Common myeloid progenitor, CD34-positive (primary cell): ENCODE data around the gene CBX2.

Experiments
- CTCF ChIA-PET: fragments of 350-600 bp; sonication (Branson Sonifier 250); formaldehyde crosslinking; loops from one replicate; lab custom pipeline; 2021; ENCODE audit warnings: antibody characterized with exemption; lab: Charles Lee
- POLR2A ChIA-PET: fragments of 350-600 bp; sonication (Branson Sonifier 250); formaldehyde crosslinking; loops from one replicate; lab custom pipeline; 2021; ENCODE audit warnings: antibody characterized with exemption; lab: Charles Lee
- DNase-seq, 3 donors: peaks; one replicate each; pipeline versions ENCODE4 v3.0.0 to v3.0.0-alpha.2; 2013
- H3K27ac ChIP-seq, 2 experiments: 1 replicate in 1 of 2; 2 replicates in 1 of 2; pipeline ENCODE4 v1.7.0; 2013; ENCODE audit warnings: inconsistent platforms in 2 of 2, low read length in 2 of 2, mild to moderate bottlenecking in 2 of 2, low read depth in 1 of 2, moderate library complexity in 1 of 2; ENCODE audit not compliant: severe bottlenecking in 2 of 2, insufficient read depth in 1 of 2, poor library complexity in 1 of 2
- H3K27me3 ChIP-seq, 5 experiments: replicated peaks in 2 of 5; 1 replicate in 3 of 5; 2 replicates in 2 of 5; pipeline versions ENCODE4 v1.6.1 to v1.7.0; 2013; ENCODE audit warnings: low read length in 4 of 5, mild to moderate bottlenecking in 2 of 5, moderate library complexity in 2 of 5, inconsistent platforms in 1 of 5; ENCODE audit not compliant: insufficient read depth in 5 of 5, control insufficient read depth in 4 of 5
- H3K36me3 ChIP-seq, 4 experiments: 1 replicate in 2 of 4; 2 replicates in 2 of 4; pipeline versions ENCODE4 v1.6.1 to v1.7.0; 2013; ENCODE audit warnings: low read length in 3 of 4, control low read depth in 1 of 4, mild to moderate bottlenecking in 1 of 4; ENCODE audit not compliant: control insufficient read depth in 4 of 4, insufficient read depth in 4 of 4
- H3K4me1 ChIP-seq, 4 experiments: 1 replicate in 3 of 4; 2 replicates in 1 of 4; pipeline versions ENCODE4 v1.6.1 to v1.7.1; 2013; ENCODE audit warnings: low read length in 3 of 4, mild to moderate bottlenecking in 3 of 4, control low read depth in 1 of 4, inconsistent platforms in 1 of 4, moderate library complexity in 1 of 4; ENCODE audit not compliant: control insufficient read depth in 4 of 4, insufficient read depth in 4 of 4; ENCODE audit errors: control extremely low read depth in 1 of 4
- H3K4me3 ChIP-seq, 7 experiments: 1 replicate in 4 of 7; 2 replicates in 3 of 7; pipeline versions ENCODE4 v1.5.1 to v1.7.0; 2013; ENCODE audit warnings: mild to moderate bottlenecking in 7 of 7, low read length in 6 of 7, moderate library complexity in 6 of 7, inconsistent platforms in 2 of 7, low read depth in 2 of 7, control low read depth in 1 of 7; ENCODE audit not compliant: insufficient read depth in 4 of 7, control insufficient read depth in 1 of 7; ENCODE audit errors: extremely low read depth in 1 of 7
- H3K9me3 ChIP-seq, 5 experiments: 1 replicate in 4 of 5; 2 replicates in 1 of 5; pipeline versions ENCODE4 v1.6.1 to v1.7.1; 2013; ENCODE audit warnings: low read length in 4 of 5, mild to moderate bottlenecking in 2 of 5, inconsistent platforms in 1 of 5, low read depth in 1 of 5, moderate library complexity in 1 of 5; ENCODE audit not compliant: control insufficient read depth in 4 of 5, insufficient read depth in 2 of 5; ENCODE audit errors: control extremely low read depth in 1 of 5
- WGBS: methylation state at CpG from one replicate; pipeline ENCODE4 v1.1.5; 2013; ENCODE audit not compliant: insufficient coverage; 5-methylcytosine and 5-hydroxymethylcytosine counted together

Gene CBX2

DNA sequence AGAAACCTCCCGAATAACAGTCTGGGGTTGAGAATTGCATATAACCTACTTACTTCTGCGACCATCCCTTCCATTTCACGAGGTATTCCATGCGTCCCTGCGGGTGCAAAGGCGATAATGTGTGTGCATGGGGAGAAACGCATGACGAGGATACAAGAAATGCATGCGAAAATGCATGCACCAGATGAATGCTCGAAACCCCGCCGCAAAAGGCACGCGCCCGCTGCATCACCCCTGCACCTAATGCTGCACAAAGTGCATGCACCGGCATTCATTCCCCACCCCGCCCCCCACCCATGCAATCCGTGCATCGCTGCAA, 18.5 kb downstream of the CBX2 start:
- 0% methylated on average over 13 of the region's 19 CpGs for WGBS
- Histone ChIP-seq H3K36me3 (peaks cover 0 to 16% (median 12%) of the 10 kb centered on the region in 4 experiments), H3K27ac (peak overlapping the region; percentile 54 to 82), H3K27me3 (peaks cover 0 to 64% (median 38%) of the 10 kb centered on the region in 5 experiments), H3K9me3 (no peaks in the 10 kb centered on the region), H3K4me1 (peaks cover 0 to 59% (median 55%) of the 10 kb centered on the region in 4 experiments), H3K4me3 (peak overlapping the region; percentile 49 to 89 (median 79))
- ChIA-PET CTCF (interaction anchor here (0.6 to 1.3 kb wide), 6 partner anchors 12 to 128 kb away, joined by 3 to 7 read pairs (median 4); no protein-coding TSS in a partner anchor), POLR2A (no interaction called here)
- DNase-seq, result peak in 2 of 3 donors; percentile 69 to 77

DNA sequence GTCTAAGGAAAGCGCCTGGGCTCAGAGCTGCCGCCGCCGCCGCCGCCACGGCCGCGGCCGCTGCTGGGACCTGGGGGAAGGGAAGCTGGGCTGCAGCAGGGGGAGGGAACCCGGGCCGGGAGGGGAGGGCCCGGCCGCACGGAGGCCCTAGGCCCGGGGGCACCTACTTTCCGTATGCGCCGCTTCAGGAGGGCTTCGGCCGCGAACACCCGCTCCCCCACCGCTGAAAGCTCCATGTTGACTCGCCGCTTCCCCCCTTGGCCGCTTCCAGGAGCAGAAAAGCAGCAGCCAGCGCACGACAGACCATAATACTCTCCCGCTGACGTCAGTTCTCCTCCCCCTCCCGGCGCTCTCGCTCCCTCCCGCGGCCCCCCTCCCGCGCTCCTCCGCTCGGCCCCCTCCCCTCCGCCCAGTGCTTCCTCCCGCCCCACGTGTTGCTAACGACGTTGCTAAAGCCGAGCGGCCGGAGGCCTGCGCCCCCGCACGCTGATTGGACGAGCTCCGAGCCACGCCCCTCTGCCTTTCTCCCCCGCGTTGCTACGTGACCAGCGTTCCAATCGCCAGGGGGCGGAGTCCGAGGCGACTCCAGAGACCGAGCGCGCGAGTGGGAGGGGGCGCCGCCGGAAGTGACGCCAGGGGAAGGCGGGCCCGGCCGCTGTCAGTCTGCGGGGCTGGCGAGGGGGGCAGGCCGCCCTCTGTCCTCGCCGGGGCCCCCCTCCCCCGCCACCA, 19.0 kb downstream of the CBX2 start, which contains the start of gene CBX8:
TSS of gene CBX8 (minus strand) at position 315 of the 729 bp plus-strand sequence. CDS start at position 236, 79 bp downstream.
- ChIA-PET POLR2A (no interaction called here), CTCF (interaction anchor here (0.6 to 1.4 kb wide), 6 partner anchors 11 to 127 kb away, joined by 3 to 7 read pairs (median 4); no protein-coding TSS in a partner anchor)
- 0% methylated on average over 57 of the region's 79 CpGs for WGBS
- peak within 1 kb of the TSS; percentile 54 to 82 for H3K27ac ChIP-seq
- H3K4me3 ChIP-seq, result peak within 1 kb of the TSS; percentile 49 to 89 (median 79)
- peak; percentile 99 to 100 (median 100) for DNase-seq
- peaks cover 0 to 57% (median 54%) of the 10 kb centered on the region in 4 experiments for H3K4me1 ChIP-seq
- H3K36me3 ChIP-seq, result peaks cover 0 to 16% (median 12%) of the 10 kb centered on the region in 4 experiments
- peaks cover 0 to 64% (median 41%) of the 10 kb centered on the region in 5 experiments for H3K27me3 ChIP-seq
- peaks cover 0 to 2% (median 0%) of the 10 kb centered on the region in 5 experiments for H3K9me3 ChIP-seq

DNA sequence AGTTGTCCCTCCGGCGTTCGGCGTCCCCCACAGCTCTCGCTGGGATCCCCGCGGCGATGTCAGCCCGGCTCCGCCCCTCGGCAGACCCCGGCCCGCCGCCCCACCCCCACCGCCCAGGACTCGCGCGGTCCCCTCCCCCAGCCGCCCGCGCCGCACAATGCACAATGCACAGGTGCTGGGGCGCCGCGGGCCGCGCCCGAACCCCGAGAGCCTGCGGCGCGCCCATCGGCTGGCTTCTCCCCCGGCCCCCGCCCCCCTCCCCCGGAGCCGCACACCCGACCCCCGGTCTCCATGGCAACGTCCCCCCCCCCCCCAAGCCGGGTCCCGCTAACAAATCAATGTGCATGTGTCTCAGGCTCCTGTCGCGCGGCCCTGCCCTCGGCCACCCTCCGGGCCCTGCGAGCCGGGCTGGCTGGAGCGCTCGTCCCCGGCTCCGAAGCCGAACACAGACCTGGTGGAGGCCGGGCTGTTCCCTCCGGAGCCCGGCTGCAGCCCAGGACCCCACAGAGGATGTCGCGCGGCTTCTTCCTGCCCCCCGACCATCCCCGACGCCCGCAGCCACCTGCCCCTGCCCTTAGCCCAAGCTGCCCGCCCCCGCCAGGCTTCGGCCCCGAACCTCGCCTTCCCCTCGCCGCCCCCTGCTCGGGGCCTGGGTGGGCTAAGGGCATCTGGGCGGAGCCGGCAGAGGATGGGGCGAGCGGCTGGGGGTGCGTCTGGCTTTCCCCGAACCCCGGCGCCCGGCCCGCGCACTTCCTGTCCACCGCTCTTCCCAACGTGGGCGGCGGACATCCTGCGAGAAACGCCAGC, 19.7 kb downstream of the CBX2 start:
- H3K27me3 ChIP-seq, result peaks cover 0 to 64% (median 42%) of the 10 kb centered on the region in 5 experiments
- H3K9me3 ChIP-seq, result peaks cover 0 to 2% (median 0%) of the 10 kb centered on the region in 5 experiments
- ChIA-PET CTCF (interaction anchor here (1.3 to 2.0 kb wide), 4 partner anchors 10 to 37 kb away, joined by 3 to 8 read pairs (median 6); no protein-coding TSS in a partner anchor), POLR2A (no interaction called here)
- peak overlapping the region; percentile 15 to 87 (median 47) for H3K4me3 ChIP-seq
- DNase-seq, result peak in 1 of 3 donors; percentile 40
- peaks cover 0 to 59% (median 56%) of the 10 kb centered on the region in 4 experiments for H3K4me1 ChIP-seq
- 0% methylated on average over 36 of the region's 89 CpGs for WGBS
- H3K36me3 ChIP-seq, result peaks cover 0 to 16% (median 12%) of the 10 kb centered on the region in 4 experiments
- no peak overlapping the region for H3K27ac ChIP-seq

DNA sequence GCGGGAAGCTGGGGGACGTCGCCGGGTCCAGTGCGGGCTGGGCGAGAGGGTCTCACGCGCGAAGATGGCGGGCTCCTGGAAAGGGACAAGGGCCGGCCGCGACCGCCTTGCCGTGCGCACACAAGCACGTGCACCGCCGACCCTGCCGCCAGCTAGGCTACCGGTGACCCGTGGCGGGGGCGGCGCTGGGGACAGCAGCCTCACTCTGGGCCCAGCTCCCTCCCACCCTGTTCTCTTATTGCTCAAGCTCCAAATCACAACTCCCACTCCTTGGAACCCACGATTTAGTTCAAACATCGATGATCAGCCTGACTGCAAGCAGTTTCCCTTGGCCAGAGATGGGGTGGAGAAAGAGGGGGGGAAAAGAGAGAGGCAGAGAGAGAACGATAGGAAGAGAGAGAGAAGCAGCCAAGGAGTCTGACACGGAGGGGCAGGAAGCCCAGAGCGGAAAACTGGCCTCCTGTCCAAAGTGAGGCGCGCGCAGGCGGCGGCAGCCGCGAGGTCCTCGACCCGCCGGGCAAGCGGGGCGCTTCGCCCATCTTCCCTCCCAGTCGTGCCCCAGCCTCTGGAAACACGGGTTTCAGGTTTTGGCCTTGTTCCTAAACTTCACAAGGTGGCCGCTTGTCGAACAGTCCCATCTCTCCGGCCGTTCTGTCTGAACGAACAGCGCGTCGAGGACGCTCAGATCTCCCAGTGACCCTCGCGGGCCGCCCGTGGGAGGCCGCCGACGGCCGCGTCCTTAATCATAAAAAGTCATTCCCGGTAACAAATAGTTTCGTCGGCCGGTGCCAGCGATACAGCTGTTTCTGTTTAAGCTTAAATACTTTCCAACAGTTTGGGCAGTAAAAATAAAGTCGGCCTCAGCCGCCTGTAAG, 20.6 kb downstream of the CBX2 start:
- Histone ChIP-seq H3K27ac (no peak overlapping the region), H3K36me3 (peaks cover 0 to 14% (median 10%) of the 10 kb centered on the region in 4 experiments), H3K4me3 (peak overlapping the region in 3 of 7 experiments; percentile 24 to 87 (median 55)), H3K9me3 (peaks cover 0 to 2% (median 0%) of the 10 kb centered on the region in 5 experiments), H3K27me3 (peaks cover 0 to 64% (median 41%) of the 10 kb centered on the region in 5 experiments), H3K4me1 (peaks cover 0 to 65% (median 61%) of the 10 kb centered on the region in 4 experiments)
- DNase-seq, result no peak
- WGBS, result 3% methylated on average over 68 of the region's 70 CpGs
- ChIA-PET POLR2A (interaction anchor here (0.8 kb wide), 1 partner anchor 237 kb away, joined by 3 read pairs; no protein-coding TSS in a partner anchor), CTCF (interaction anchor here (1.0 to 2.0 kb wide), 4 partner anchors 9 to 36 kb away, joined by 3 to 8 read pairs (median 6); no protein-coding TSS in a partner anchor)

DNA sequence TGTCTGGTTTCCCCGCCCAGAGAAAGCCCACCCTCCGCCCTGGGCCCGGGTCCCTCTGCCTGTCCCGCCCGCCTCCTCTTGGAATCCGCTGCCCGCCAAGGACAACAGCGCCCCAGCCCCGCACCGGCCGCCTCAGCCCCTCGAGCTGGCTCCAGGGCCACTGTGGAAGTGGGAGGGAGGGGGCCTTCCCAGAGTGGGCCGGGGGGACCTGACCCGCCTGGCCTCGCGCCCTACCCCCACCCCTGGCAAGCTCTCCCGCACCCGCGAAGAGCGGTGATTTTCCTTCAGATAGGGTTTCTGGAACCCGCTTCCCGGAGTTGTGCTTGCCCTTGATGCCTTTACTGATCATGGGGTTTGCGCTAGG, 21.2 kb downstream of the CBX2 start:
- peaks cover 0 to 2% (median 0%) of the 10 kb centered on the region in 5 experiments for H3K9me3 ChIP-seq
- no peak overlapping the region for H3K27ac ChIP-seq
- peaks cover 0 to 11% (median 7%) of the 10 kb centered on the region in 4 experiments for H3K36me3 ChIP-seq
- H3K27me3 ChIP-seq, result peaks cover 0 to 65% (median 43%) of the 10 kb centered on the region in 5 experiments
- no peak for DNase-seq
- peak overlapping the region in 2 of 7 experiments; percentile 24 to 87 for H3K4me3 ChIP-seq
- CTCF ChIA-PET, result interaction anchor here (1.0 to 2.0 kb wide), 4 partner anchors 8 to 13 kb away, joined by 3 to 8 read pairs (median 6); no protein-coding TSS in a partner anchor
- POLR2A ChIA-PET, result interaction anchor here (0.7 to 0.8 kb wide), 2 partner anchors 26 to 236 kb away, joined by 3 read pairs; no protein-coding TSS in a partner anchor
- H3K4me1 ChIP-seq, result peaks cover 0 to 70% (median 67%) of the 10 kb centered on the region in 4 experiments
- 11% methylated on average over 15 of the region's 23 CpGs for WGBS
